ENCODE measurements around the gene SKA3. TPM values are rescaled to one million over a fixed set of nuclear protein-coding genes. Genes with fewer than 3 reads are reported as not detected.
A peak's percentile ranks its signal among the peaks of the same experiment; 100 is the strongest.
"Not testable (repeated sequence)": the region's sequence is repeated elsewhere in the genome, so short reads cannot be mapped to it uniquely, and the experiment has no call there.

The SKA3 gene
- total RNA-seq, 2 experiments from 2014 or later: 39.5 to 41.5 TPM

GRCh38 chr13:21142766-21143165 lies 33.6 kb downstream of the SKA3 start:
- ChIA-PET CTCF (interaction anchor here (0.9 kb wide), 1 partner anchor 335 kb away, joined by 3 read pairs; no protein-coding TSS in a partner anchor), POLR2A (no interaction called here)
- Mint-ChIP-seq H3K9me3 (no peaks in the 10 kb centered on the region), H3K36me3 (ENCODE audit: low read depth) (peaks cover 43% of the 10 kb centered on the region), H3K4me3 (peak overlapping the region; percentile 85), H3K27me3 (no peaks in the 10 kb centered on the region), H3K4me1 (ENCODE audit: low read depth) (peaks cover 27% of the 10 kb centered on the region), H3K27ac (peak overlapping the region; percentile 82)
- ATAC-seq: no peak
- no peak for DNase-seq
- intact Hi-C loops (cut with micrococcal nuclease): no loop called here
- TF ChIP-seq CTCF (IDR thresholded peaks at IDR 0.05): no peak

- Mint-ChIP-seq H3K4me3 (peak overlapping the region; percentile 85), H3K9me3 (no peaks in the 10 kb centered on the region), H3K27me3 (peaks cover 5% of the 10 kb centered on the region), H3K36me3 (ENCODE audit: low read depth) (peaks cover 26% of the 10 kb centered on the region), H3K4me1 (ENCODE audit: low read depth) (peaks cover 20% of the 10 kb centered on the region), H3K27ac (peak overlapping the region; percentile 90)
- DNase-seq (no peak), ATAC-seq (no peak)
- ChIA-PET CTCF (interaction anchor here (1.3 kb wide), 1 partner anchor 40 kb away, joined by 3 read pairs; no protein-coding TSS in a partner anchor), POLR2A (no interaction called here)
- intact Hi-C loops (cut with micrococcal nuclease): no loop called here
- TF ChIP-seq CTCF (IDR thresholded peaks at IDR 0.05): no peak
These were observed 37.0 kb downstream of the SKA3 start for GRCh38 chr13:21139374-21139773.

- TF ChIP-seq CTCF (IDR thresholded peaks at IDR 0.05): no peak
- no peak for ATAC-seq
- Mint-ChIP-seq H3K9me3 (no peaks in the 10 kb centered on the region), H3K36me3 (ENCODE audit: low read depth) (peaks cover 22% of the 10 kb centered on the region), H3K4me3 (peak overlapping the region; percentile 85), H3K27me3 (peaks cover 5% of the 10 kb centered on the region), H3K4me1 (ENCODE audit: low read depth) (peaks cover 15% of the 10 kb centered on the region), H3K27ac (peak overlapping the region; percentile 63)
- CTCF ChIA-PET: interaction anchor here (1.3 kb wide), 1 partner anchor 41 kb away, joined by 3 read pairs; no protein-coding TSS in a partner anchor
- intact Hi-C loops (cut with micrococcal nuclease): no loop called here
- no peak for DNase-seq
- POLR2A ChIA-PET: no interaction called here
These were observed 37.8 kb downstream of the SKA3 start for GRCh38 chr13:21138561-21138960.

GRCh38 chr13:21137696-21138095 lies 38.7 kb downstream of the SKA3 start:
- peaks cover 9% of the 10 kb centered on the region for H3K27me3 Mint-ChIP-seq
- H3K4me1 Mint-ChIP-seq (ENCODE audit: low read depth): peaks cover 7% of the 10 kb centered on the region
- intact Hi-C loops (cut with micrococcal nuclease): no loop called here
- no peaks in the 10 kb centered on the region for H3K9me3 Mint-ChIP-seq
- ATAC-seq (no peak), DNase-seq (no peak)
- ChIA-PET POLR2A (no interaction called here), CTCF (no interaction called here)
- peaks cover 15% of the 10 kb centered on the region for H3K36me3 Mint-ChIP-seq (ENCODE audit: low read depth)
- H3K4me3 Mint-ChIP-seq: no peak overlapping the region
- no peak for TF ChIP-seq CTCF (IDR thresholded peaks at IDR 0.05)
- no peak overlapping the region for H3K27ac Mint-ChIP-seq

GRCh38 chr13:21135833-21136232 lies 40.5 kb downstream of the SKA3 start:
- intact Hi-C loops (cut with micrococcal nuclease); DNase-seq; H3K9me3 Mint-ChIP-seq; H3K27ac Mint-ChIP-seq; H3K27me3 Mint-ChIP-seq; H3K4me1 Mint-ChIP-seq (ENCODE audit: low read depth); H3K36me3 Mint-ChIP-seq (ENCODE audit: low read depth); CTCF ChIA-PET; H3K4me3 Mint-ChIP-seq; POLR2A ChIA-PET; ATAC-seq: not testable (repeated sequence)
